NCI-H774 (cell line): Measurements from ENCODE around the gene USP22.

Source experiments
- DNase-seq: peaks from one replicate; lab custom pipeline; 2025; lab: John Stamatoyannopoulos, UW

Gene USP22

DNA sequence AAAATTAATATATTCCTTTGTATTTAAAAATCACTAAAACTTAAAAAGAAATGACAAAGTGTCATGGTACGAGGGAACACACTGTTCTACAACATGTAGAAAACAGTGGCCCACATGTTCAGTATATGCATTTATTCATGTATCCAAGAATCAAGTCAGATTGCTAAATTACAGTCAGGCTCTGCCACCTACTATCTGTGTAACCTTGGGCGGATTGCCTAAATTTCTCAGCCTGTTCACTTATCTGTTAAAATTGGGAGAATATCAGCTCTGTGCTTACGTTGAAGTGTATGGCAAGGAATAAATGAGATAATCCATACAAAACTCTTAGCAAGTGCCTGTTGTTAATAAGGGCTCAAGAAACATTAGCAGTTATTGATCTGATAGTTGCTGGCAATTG is 3.4 kb upstream of the USP22 start:
- DNase-seq: no peak

DNA sequence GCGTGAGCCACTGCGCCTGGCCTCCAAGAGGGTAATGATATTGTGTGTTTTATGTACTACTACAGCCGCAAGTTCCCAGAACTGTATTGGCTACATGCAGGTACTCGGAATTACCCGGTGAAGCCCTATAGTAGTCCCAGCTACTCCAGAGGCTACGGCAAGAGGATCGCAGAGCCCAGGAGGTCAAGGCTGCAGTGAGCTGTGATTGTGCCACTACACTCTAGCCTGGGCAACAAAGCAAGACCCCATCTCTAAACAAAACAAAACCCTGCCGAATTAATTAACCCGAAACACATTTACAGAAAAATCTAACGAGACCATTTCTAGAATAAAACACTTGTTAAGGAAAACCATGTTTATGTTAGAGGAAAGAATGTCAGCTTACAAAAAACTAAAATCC is 2.2 kb upstream of the USP22 start:
- no peak for DNase-seq

DNA sequence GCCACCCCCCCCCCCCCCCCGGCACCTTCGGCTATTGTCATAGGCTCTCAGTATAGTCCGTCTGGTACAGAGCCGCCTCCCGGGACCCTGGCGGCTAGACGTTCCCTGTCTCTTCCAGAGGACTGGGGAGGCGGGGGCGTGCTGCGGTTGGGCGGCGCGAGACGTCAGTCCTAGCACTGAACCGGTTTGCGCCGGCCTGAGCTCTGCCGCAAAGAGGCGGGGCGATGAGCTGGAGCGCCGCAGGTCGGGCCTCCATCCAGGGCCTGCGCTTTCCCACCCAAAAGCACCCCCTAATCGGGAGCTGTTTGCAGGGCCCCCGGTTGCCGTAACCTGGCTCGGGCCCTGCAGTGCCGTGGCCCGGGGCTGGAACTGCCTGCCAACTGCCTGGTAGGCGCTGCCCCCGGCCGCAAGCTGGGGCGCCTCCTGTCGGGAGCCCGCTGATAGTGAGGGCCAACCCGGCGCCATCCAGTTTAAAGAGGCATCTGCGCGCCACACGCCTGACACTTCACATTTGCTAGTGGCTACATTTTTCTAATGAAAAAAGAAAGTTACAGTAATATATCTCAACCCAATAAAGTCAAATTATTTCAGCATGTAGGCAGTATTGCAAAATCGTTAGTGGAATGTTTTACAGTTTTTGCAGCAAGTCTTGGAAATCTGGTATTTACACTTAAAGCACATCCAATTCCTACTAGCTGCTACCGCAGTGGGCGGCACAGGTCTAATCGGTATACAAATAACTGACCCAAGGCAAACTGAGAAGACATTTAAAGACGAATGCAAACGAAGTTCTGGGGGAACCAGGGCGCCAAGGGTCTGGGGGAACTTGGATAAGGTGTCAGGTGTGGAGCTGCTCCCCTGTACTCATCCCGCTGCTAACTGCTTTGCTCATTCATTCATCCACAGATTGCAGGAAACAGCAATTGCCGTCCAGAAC is 753 bp upstream of the USP22 start:
- no peak for DNase-seq

DNA sequence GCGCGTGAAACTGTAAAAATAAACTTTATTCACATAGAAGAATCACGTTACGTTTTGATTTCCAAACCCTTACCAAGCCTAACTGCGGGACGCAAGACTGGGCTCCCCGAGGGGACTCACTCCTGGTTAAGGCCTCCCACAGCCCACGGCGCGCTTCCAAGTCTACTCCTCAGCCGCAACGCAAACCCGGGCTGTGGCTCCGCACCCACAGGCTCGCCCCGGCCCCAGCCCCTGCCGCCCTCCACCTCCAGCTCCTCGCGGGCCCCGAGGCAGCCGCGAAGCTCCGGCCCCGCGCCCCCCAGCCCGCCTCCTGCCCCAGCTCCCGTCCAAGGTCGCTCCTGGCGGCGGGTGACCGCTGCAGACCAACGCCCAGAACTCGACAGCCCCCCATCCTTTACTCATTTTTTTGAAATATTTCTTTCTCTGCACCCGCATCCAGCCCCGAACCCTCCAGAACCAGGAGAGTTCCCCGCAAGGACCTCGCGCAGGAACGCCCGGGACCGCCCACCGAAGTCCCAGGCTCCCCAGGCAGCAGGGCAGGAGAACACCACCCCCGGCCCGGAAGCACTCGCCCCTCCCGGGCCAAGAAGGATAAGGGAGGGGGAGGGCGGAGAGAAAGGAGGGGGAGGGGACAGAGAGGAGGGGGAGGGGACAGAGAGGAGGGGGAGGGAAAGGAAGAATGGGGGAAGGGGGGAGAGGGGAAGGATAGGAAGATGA is 912 bp downstream of the USP22 start:
- DNase-seq: no peak

DNA sequence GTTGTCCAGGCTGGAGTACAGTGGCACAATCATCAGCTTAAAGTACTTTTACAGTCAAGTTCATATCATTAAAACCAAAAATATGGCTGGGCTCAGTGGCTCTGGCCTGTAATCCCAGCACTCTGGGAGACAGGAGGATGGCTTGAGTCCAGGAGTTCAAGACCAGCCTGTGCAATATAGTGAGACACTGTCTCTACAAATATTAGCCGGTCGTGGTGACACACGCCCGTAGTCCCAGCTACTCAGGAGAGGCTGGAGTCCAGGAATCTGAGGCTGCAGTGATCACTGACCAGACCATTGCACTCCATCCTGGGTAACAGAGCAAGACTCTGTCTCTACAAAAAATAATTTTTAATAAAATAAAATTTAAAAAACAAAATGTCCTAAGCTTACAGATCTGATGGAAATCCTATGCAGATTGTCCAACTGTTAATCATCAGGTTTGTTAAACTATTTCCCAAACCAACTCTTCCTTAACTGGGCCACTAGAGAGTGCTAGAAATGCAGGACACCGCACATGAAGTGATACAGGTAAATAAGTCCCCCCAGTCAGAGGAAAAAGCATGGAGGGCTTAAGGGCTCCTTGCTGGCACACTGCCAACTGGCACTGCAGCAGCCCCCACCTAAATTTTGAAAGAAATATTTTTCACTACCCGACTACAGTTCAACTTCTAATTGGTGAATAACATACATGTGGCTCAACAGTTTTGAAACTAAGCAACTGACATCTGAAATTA is 2.8 kb downstream of the USP22 start:
- DNase-seq: no peak

DNA sequence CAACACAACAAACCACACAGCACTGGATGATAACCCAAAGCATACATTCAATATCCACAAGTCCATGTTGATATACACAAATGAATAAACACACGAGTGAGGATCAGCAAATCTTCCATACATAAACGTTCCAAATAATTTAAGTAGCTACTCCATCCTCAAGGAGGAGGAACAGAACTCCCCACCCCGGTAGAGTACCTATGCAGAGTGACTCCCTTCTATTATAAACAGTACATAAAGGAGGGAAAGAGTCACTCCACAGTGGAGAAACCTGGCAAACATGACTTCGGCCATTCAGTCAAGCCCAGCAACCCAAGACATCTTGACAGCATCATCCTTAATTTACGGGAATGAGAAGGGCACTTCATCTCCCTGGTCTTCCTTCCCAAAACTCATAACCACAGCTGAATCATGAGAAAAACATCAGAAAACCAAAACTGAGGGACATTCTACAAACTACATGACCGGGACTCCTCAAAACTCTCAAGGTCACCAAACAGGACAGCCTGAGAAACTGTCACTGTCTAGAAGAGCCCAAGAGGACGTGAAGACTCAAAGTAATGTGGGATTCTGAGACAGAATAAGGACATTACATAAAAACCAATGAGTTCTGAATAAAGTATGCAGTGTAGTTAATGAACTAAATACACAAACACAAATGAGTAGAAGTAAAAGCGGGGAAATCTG is 5.6 kb downstream of the USP22 start:
- DNase-seq: no peak

DNA sequence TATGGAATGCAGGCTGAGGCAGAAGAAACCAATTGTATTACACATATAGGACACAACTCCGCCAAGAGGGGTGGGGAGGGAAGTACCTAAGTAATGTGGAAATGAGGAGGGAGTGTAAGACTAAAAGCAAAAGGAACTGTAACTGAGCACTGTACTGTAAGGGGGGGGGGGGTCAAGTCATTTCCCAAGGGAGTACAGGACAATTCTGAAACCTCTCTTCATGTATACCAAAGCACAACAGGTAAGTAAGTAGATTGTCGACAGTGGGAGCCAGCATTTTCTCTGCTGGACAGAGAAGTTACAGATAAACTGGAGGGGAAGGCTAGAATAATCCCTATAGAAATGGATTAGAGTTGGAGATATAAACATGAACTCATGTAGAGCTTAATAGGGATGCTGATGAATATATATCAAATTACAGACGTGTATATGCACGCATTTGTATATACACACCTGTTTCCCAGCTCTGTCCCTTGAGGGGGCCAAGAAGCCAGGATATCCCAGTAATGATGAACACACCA is 6.4 kb downstream of the USP22 start:
- no peak for DNase-seq

DNA sequence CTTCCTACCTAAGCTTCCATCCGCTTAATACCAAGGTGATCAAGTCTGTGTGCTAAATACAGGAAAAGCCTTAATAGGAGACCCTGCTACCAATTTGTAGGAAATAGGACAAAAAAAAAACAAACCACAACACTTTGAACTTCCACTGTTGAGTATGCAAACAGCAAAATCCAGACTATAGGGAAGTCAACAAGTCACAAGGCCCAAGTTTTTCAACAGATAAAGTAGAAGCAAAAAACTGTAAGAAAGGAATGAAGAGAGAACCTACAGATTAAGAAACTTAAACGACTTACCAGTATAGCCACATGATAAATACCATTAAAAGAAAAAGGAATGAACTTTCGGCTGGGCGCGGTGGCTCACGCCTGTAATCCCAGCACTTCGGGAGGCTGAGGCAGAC is 7.4 kb downstream of the USP22 start:
- DNase-seq: no peak

DNA sequence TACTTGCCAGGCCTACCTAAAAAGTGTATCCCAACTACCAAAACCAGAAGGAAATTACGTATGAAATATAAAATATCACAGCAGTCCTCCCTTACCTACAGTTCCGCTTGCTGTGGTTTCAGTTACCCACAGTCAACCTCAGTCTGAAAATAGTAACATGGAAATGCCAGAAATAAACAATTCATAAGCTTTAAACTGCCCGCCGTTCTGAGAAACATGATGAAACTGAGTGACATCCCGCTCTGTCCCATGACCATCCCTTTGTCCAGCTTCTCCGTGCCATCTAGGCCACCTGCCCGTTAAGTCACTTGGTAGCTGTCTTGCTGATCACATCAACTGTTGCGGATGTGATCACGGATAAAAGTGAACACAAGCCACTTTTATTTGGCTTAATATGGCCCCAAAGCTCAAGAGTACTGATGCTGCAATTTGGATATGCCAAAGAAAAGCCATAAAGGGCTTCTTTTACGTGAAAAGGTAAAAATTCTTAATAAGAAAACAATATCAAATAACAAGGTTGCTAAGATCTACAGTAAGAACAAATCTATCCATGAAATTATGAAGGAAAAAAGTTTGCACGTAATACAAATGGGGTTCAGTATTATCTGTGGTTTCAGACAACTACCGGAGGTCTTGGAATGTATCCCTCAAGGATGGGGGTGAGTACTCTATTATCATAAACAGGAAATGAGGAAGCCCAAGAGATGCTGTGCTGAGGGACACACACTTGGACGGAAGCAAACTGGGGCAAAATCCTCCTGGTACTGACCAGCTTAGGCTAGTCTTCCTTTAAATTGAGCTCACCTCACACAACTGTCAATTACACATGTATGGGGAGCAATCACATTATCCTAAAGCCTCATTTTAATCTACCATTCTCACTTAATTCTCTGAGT is 8.2 kb downstream of the USP22 start:
- DNase-seq: no peak

DNA sequence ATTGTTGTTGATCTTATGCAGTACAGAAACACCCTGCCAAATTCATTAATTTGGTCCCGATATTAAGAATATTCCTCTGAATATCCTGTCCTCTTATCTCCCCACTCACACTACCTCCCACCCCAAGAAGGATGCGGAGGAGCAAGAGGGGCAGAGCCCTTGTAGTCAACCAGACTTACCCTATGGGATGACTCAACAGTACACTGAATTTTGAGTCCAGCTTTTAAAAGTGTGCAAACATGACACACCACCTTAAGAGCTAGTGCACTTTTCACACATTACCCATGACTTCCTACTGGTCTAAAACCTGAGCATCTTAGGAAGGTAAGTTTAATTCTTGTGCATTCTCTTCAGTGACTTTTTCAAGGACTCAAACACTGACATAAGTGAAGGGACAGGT is 9.5 kb downstream of the USP22 start:
- no peak for DNase-seq

DNA sequence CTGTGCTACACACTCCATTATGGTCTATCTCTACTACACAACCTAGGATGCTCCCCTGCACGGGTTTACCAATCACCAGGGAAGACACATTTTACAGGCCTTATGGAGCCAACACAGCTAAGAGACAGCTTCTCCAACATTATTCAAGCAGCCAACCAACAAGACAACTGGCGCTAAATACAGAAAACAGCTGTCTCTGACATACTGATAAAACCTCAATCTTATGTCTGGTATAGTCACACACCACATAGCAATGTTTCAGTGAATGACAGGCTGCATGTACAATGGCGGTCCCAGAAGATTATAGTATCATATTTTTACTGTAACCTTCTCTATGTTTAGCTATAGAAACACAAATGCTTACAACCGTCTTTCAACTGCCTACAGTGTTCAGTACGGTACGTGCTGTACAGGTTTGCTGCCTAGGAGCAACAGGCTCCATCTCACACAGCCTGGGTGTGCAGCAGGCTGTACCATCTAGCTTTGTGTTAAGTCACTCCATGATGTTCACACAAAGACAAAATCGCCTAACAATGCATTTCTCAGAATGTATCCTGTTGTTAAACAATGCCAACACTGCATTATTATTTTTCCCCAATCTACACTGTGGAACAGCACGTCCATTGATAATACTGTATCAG is 10.9 kb downstream of the USP22 start:
- no peak for DNase-seq

DNA sequence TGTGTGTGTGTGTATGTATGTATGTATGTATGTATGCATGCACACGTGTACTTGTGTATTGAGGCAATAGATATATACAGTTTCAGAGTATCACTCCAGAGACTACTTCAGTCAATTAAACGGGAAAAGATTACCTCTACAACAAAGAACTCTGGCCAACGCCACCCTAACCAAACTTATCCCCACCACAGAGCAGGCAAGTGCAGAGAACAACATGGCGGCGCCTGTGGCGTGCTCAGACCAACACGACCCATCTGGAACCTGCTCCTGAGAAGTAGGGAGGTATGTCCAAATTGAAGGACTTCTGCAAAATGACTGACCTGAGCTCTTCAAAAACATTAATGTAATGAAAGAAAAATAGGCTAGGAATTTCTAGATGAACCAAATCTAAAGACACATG is 12.4 kb downstream of the USP22 start:
- no peak for DNase-seq

DNA sequence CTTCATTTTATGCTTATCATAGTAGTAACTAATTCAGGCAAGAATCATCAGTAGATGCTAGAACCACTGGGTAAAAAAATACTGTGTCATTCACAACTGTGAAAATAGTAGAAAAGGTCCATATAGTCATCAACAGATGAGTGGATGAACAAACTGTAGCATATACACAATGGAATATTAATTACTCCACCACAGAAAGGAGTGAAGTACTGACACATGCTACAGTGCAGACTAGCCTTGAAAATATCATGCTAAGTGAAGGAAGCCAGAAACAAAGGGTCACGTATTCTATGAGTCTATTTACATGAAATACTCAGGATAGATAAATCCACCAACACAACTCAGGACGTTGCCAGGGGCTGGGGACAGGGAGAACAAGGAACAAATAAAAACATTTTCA is 13.3 kb downstream of the USP22 start:
- no peak for DNase-seq

DNA sequence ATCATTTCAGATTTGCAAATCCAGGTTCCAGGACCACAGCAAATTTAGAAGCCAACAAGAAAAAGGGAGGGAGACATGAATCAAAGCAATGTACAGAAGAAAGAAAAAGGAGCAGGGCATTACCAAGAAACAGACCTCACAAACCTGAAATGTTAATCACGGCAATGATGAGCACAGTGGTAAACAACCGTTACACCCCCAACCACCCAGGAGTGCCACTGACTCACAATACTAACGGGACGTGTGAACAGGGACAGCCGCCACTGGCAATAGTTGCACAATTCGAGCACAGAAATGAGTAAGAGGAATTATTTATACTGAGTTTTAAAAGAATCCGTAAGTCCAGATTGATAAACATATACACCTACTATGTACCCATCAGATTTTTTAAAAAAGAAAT is 13.8 kb downstream of the USP22 start:
- no peak for DNase-seq

DNA sequence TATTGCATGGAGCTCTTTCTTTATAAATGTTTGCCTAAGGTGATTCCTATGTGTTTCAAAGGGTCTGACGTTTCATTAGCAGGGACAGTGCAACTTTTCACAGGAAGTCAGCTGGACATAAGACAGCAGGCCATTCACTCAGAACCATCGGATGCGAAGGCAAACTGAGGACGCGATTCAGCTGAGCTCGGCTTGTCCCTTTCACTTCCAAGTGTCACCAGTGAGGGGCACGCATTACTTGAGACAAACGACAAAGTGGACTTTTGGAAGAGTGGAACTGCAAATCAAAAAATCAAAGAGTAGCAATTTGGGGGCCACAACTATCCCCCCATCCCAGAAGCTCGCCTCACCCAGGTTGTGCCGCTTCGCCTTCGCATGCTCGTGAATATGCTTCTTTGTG is 14.6 kb downstream of the USP22 start:
- no peak for DNase-seq

DNA sequence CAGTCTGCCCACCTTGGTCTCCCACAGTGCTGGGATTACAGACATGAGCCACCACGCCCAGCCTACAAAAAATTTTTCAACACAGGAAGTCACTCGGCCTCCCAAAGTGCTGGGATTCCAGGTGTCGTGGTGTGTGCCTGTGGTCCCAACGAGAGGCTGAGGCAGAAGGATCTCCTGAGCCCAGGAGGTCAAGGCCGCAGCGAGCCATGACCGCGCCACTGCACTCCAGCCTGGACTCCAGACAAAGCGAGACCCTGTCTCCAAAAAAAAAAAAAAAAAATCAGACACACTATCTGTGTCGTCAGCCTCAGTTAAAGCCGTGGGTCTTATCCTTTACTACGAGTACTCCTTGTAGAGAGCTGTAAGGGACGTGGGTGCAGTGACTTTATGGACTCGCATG is 15.8 kb downstream of the USP22 start:
- DNase-seq: no peak

DNA sequence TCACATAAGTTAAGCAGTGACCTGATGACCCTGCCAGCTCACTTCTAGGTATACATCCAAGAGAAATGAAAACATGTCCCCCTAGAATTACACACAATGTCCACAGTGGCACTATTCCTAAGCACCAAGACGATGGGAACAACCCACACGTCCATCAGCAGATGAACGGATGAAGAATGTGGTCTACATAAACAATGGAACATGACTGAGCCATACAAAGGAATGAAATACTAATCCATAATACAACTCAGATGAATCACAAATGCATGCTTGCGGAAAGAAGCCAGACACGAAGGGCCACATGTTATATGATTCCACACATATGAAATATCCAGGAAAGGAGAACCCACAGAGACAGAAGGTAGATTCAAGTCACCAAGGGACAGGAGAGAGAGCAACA is 17.4 kb downstream of the USP22 start:
- no peak for DNase-seq

DNA sequence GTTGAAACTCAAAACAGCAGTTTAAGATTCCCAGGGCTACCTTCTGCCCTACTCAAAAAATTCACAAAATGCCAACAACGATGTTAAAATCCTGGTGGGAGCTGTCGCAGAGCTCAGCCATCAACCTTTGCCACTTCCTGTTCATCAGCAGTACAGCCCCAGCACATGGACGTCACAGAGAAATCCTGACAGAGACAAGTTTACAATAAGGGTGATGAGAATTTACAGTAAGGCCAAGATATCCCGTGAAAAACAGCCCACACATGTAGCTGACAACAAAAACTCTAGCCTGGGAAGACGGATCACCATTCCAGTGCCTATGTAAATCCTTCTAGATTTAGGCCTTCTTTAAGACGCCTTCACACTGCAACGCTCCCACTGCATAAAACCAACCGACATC is 18.8 kb downstream of the USP22 start:
- DNase-seq: no peak

DNA sequence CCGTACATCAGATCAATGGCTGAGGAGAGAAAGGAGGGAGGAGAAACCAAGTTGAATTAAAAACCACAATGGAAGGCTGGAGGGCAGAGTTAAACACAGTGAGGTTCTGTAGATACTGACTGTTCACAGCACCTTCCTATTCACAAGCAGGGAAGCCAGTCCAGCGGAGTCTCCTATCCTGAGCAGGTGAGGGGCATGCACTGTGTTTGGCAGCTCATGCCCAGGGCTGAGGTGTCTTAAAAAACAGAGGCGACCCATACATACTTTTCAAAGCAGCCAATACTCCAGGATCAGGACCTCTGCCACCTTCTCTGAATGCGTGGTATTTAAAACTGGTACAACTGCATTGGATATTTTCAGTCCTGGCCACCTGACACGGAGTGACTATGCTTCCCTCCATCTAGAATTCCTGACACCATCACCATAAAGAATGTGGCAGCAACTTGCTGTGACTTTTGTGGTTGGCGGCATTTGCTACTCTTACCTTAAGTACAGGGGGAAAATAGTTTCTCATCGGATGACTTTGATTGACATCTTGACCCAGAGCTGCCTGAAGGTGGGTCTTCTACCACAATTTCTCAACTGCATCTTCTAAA is 21.5 kb downstream of the USP22 start:
- no peak for DNase-seq

DNA sequence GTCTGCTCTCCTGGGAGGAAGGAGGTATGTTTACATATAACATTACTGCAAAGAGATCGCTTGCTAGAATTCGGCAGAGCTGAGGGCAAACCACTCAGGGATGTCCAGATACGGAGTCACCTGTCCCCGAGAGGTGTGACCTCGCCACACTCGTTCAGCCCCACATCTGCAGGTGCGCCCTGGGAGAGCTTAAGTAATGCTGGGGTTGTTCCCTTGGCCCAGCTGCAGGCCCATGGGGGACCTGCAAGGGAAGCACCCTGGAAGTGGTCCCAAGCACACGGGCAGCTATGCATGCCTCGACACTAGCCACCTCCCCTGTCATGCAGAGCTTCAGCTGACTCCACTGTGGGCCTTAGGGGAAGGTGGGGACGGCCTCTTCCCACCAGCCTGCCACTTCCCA is 22.2 kb downstream of the USP22 start:
- DNase-seq: no peak
